ENCODE measurements around the gene UBL3.

UBL3 gene

GRCh38 chr13:29810145-29810742, 40.2 kb downstream of the UBL3 start:
- H3K9me3 ChIP-seq (ENCODE audit: control insufficient read depth, low read length), result no peaks in the 10 kb centered on the region
- H3K4me1 ChIP-seq, result no peaks in the 10 kb centered on the region
- H3K27me3 ChIP-seq (ENCODE audit: control insufficient read depth, insufficient read depth, low read length), result no peaks in the 10 kb centered on the region
- H3K4me3 ChIP-seq (ENCODE audit: low read depth, low read length), result no peak overlapping the region
- H3K79me2 ChIP-seq, result peaks cover 3% of the 10 kb centered on the region
- no peaks in the 10 kb centered on the region for H3K36me3 ChIP-seq (ENCODE audit: control insufficient read depth, insufficient read depth, low read length)
- H2AFZ ChIP-seq, result no peak overlapping the region
- no peak overlapping the region for H3K9ac ChIP-seq
- no peak overlapping the region for H3K27ac ChIP-seq
- no peak for TF ChIP-seq CTCF (IDR thresholded peaks at IDR 0.05)
- H3K4me2 ChIP-seq (ENCODE audit: low read length), result no peak overlapping the region

DNA sequence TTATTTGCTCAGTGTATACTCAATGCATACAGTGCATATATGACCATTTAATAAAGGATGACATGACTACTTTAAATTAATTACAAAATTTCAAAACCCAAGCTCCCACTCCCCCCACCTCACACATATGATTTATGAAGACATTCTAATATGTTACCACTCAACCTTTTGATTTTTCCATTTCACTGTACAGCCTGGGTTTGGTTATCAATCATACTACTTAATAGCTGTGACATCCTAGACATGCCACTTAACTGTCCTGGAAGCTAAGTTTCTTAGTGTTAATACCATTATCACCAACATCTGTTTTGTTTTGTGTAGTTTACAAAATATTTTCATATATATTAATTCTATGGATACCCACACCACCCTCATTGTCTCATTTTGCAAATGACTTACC, 42.2 kb downstream of the UBL3 start:
- H3K4me3 ChIP-seq (ENCODE audit: low read depth, low read length), result no peak overlapping the region
- H2AFZ ChIP-seq, result no peak overlapping the region
- H3K79me2 ChIP-seq, result peaks cover 6% of the 10 kb centered on the region
- H3K4me2 ChIP-seq (ENCODE audit: low read length), result no peak overlapping the region
- H3K9ac ChIP-seq, result no peak overlapping the region
- no peaks in the 10 kb centered on the region for H3K27me3 ChIP-seq (ENCODE audit: control insufficient read depth, insufficient read depth, low read length)
- no peaks in the 10 kb centered on the region for H3K4me1 ChIP-seq
- TF ChIP-seq CTCF (IDR thresholded peaks at IDR 0.05), result no peak
- no peak overlapping the region for H3K27ac ChIP-seq
- no peaks in the 10 kb centered on the region for H3K36me3 ChIP-seq (ENCODE audit: control insufficient read depth, insufficient read depth, low read length)
- no peaks in the 10 kb centered on the region for H3K9me3 ChIP-seq (ENCODE audit: control insufficient read depth, low read length)

GRCh38 chr13:29805994-29806979, 44.1 kb downstream of the UBL3 start:
- TF ChIP-seq CTCF (IDR thresholded peaks at IDR 0.05), result no peak

GRCh38 chr13:29803221-29803620, 47.2 kb downstream of the UBL3 start:
- H3K4me1 ChIP-seq, result no peaks in the 10 kb centered on the region
- no peak overlapping the region for H2AFZ ChIP-seq
- no peak overlapping the region for H3K4me2 ChIP-seq (ENCODE audit: low read length)
- no peaks in the 10 kb centered on the region for H3K27me3 ChIP-seq (ENCODE audit: control insufficient read depth, insufficient read depth, low read length)
- H3K79me2 ChIP-seq, result peaks cover 9% of the 10 kb centered on the region
- H3K36me3 ChIP-seq (ENCODE audit: control insufficient read depth, insufficient read depth, low read length), result no peaks in the 10 kb centered on the region
- no peak overlapping the region for H3K27ac ChIP-seq
- no peaks in the 10 kb centered on the region for H3K9me3 ChIP-seq (ENCODE audit: control insufficient read depth, low read length)
- TF ChIP-seq CTCF (IDR thresholded peaks at IDR 0.05), result no peak
- no peak overlapping the region for H3K4me3 ChIP-seq (ENCODE audit: low read depth, low read length)
- H3K9ac ChIP-seq, result no peak overlapping the region

More at GRCh38 chr13:29805994-29806979, 44.1 kb downstream of the UBL3 start:
- H3K4me1 ChIP-seq, result no peaks in the 10 kb centered on the region
- no peak overlapping the region for H3K4me3 ChIP-seq (ENCODE audit: low read depth, low read length)
- peaks cover 9% of the 10 kb centered on the region for H3K79me2 ChIP-seq
- no peak overlapping the region for H2AFZ ChIP-seq
- H3K27me3 ChIP-seq (ENCODE audit: control insufficient read depth, insufficient read depth, low read length), result no peaks in the 10 kb centered on the region
- no peak overlapping the region for H3K4me2 ChIP-seq (ENCODE audit: low read length)
- H3K27ac ChIP-seq, result no peak overlapping the region
- H3K9ac ChIP-seq, result no peak overlapping the region
- no peaks in the 10 kb centered on the region for H3K36me3 ChIP-seq (ENCODE audit: control insufficient read depth, insufficient read depth, low read length)
- no peaks in the 10 kb centered on the region for H3K9me3 ChIP-seq (ENCODE audit: control insufficient read depth, low read length)
